ENCODE results near the gene SCYGR3.
"Not testable (repeated sequence)": the region's sequence is repeated elsewhere in the genome, so short reads cannot be mapped to it uniquely, and the experiment has no call there.

The SCYGR3 gene

GRCh38 chr2:227612546-227613271, 1.9 kb downstream of the SCYGR3 start:
- no peak for DNase-seq

GRCh38 chr2:227610123-227610522, 4.5 kb downstream of the SCYGR3 start:
- no peak for DNase-seq

GRCh38 chr2:227608561-227609338, 5.9 kb downstream of the SCYGR3 start:
- no peak for DNase-seq

- DNase-seq: no peak
Observed at GRCh38 chr2:227607941-227608340, 6.7 kb downstream of the SCYGR3 start.

GRCh38 chr2:227606476-227606875, 8.2 kb downstream of the SCYGR3 start:
- no peak for DNase-seq

- no peak for DNase-seq
Observed at GRCh38 chr2:227602358-227602757, 12.3 kb downstream of the SCYGR3 start.

GRCh38 chr2:227598835-227599503, 15.7 kb downstream of the SCYGR3 start, which contains the start of gene SCYGR2:
SCYGR2 (plus strand) TSS chr2:227598893; CDS start chr2:227598893, 0 bp downstream.
- DNase-seq: not testable (repeated sequence)

GRCh38 chr2:227597998-227598397, 16.6 kb downstream of the SCYGR3 start:
- DNase-seq: no peak

GRCh38 chr2:227597036-227597435, 17.6 kb downstream of the SCYGR3 start:
- no peak for DNase-seq

GRCh38 chr2:227595797-227596196, 18.8 kb downstream of the SCYGR3 start:
- DNase-seq: no peak

- no peak for DNase-seq
Observed at GRCh38 chr2:227592694-227593387, 21.8 kb downstream of the SCYGR3 start.

GRCh38 chr2:227582369-227582768, 32.3 kb downstream of the SCYGR3 start:
- no peak for DNase-seq

GRCh38 chr2:227579791-227580190, 34.8 kb downstream of the SCYGR3 start:
- no peak for DNase-seq

GRCh38 chr2:227578642-227579041, 36.0 kb downstream of the SCYGR3 start:
- no peak for DNase-seq

GRCh38 chr2:227577555-227577954, 37.1 kb downstream of the SCYGR3 start:
- DNase-seq: no peak

GRCh38 chr2:227576812-227577211, 37.8 kb downstream of the SCYGR3 start:
- no peak for DNase-seq

GRCh38 chr2:227576110-227576509, 38.5 kb downstream of the SCYGR3 start:
- no peak for DNase-seq

- DNase-seq: no peak
Observed at GRCh38 chr2:227570615-227571014, 44.0 kb downstream of the SCYGR3 start.

GRCh38 chr2:227568852-227569169, 45.8 kb downstream of the SCYGR3 start:
- no peak for DNase-seq

- DNase-seq: no peak
Observed at GRCh38 chr2:227566012-227566411, 48.6 kb downstream of the SCYGR3 start.

- DNase-seq: no peak
Observed at GRCh38 chr2:227565080-227565479, 49.6 kb downstream of the SCYGR3 start.

Data from activated CD4-positive, alpha-beta T cell treated with anti-CD3 and anti-CD28 coated beads, Interleukin-2, amount 50 U/mL, for 4 hours (primary cell).